ENCODE measurements around the gene CEP41.

- TF ChIP-seq CTCF (IDR thresholded peaks at IDR 0.05) (no peak), POLR2AphosphoS5 (IDR thresholded peaks at IDR 0.05) (no peak), POLR2A (IDR thresholded peaks at IDR 0.05) (no peak)
Measured at GRCh38 chr7:130345136-130345535, 95.7 kb downstream of the CEP41 start.
